NCI-H1105 treated with DMSO at 0.1 percent for 48 hours (cell line): ENCODE data around the gene FAM193A.
"Not testable (repeated sequence)": the region's sequence is repeated elsewhere in the genome, so short reads cannot be mapped to it uniquely, and the experiment has no call there.

Source experiments
- DNase-seq: peaks from one replicate; lab custom pipeline; 2025; lab: John Stamatoyannopoulos, UW

FAM193A gene

DNA sequence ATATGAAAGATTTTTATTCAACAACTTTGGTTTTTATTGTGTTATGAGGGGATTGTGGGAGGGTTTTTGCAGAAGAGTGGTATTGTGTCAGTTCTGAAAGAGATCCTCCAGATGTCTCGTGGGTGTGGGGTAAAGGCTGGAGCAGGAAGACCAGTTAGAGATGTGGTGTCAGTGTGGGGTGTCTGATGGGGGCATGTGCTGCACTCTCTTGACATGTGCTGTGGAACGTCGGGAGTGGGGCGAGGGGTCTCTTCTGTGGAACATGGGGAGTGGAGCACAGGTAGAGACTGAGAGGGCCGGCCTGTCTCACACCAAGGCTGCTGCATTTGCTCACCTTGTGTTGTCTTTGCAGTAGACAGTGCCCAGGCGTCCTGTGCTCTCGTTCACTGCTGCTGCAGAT is 37.6 kb downstream of the FAM193A start:
- DNase-seq, result no peak

GRCh38 chr4:2574863-2575262 is 38.4 kb downstream of the FAM193A start:
- no peak for DNase-seq

DNA sequence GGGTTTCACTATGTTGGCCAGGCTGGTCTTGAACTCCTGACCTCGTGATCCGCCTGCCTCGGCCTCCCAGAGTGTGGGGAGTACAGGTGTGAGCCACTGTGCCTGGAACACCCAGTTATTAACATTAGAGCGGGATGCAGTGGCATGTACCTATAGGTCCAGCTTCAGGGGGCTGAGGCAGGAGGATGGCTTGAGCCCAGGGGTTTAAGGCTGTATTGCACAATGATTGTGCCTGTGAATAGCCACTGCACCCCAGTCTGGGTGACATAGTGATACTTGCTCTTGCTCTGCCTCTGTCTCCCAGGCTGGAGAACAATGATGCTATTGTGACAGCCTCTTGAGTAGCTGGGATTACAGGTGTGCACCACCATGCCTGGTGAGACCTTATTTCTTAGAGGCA is 39.8 kb downstream of the FAM193A start:
- no peak for DNase-seq

GRCh38 chr4:2578106-2578505 is 41.7 kb downstream of the FAM193A start:
- no peak for DNase-seq

GRCh38 chr4:2579910-2580309 is 43.5 kb downstream of the FAM193A start:
- no peak for DNase-seq

DNA sequence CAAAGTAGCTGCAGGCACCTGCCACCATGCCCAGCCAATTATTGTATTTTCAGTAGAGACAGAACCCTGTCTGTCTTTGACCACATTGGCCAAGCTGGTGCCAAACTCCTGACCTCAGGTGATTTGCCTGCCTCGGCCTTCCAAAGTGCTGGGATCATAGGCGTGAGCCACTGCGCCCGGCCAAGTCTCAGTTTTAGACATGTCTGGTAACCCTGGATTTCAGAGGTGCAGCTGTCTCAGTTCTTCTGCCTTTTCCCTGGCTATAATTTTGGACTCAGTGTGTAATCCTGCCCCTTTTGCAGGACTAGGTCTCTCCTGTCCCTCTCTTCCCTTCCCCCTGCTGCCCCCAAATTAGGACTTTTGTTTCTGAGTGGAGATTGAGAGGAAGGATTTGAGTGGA is 46.6 kb downstream of the FAM193A start:
- no peak for DNase-seq

GRCh38 chr4:2583517-2583916 is 47.1 kb downstream of the FAM193A start:
- no peak for DNase-seq

GRCh38 chr4:2586502-2586901 is 50.1 kb downstream of the FAM193A start:
- no peak for DNase-seq

DNA sequence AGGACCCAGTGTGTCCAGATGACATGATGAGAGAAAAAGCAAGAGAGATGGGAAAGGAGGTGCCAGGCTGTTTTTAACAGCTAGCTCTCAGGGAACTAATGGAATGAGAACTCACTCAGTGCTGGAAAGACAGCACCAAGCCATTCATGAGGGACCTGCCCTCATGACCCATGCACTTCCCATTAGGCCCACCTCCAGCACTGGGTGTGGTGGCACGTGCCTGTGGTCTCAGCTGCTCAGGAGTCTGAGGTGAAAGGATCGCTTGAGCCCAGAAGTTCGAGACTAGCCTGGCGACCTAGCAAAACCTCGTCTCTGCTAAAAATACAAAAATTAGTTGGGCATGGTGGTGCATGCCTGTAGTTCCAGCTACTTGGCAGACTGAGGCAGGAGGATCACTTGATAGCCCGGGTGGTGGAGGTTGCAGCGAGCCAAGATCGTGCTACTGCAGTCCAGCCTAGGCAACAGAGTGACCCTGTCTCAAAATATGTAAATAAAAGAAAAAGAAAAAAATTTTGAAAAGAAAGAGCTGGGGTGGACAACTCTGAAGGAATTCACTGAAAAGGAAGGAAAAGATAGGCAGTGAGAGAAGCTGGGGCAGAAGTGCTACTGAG is 50.9 kb downstream of the FAM193A start:
- no peak for DNase-seq

DNA sequence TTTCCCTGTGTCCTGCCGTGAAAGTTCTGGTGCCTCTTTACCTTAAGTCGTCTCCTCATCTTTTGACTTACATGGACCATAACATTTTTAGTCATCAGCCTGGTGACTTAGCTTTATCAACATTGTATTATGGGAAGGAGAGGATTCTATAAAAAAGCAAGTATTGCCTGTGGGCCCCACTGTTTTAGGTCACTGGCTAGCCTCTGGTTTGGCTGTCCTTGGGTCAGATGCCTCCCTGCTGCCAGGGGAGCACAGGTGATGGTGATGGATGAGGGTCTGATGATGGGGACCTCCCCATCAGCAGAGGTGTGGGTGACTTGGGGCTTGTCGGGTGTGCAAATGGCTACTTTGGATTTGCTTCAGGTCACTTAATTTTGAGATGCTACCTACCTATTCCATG is 51.8 kb downstream of the FAM193A start:
- no peak for DNase-seq

DNA sequence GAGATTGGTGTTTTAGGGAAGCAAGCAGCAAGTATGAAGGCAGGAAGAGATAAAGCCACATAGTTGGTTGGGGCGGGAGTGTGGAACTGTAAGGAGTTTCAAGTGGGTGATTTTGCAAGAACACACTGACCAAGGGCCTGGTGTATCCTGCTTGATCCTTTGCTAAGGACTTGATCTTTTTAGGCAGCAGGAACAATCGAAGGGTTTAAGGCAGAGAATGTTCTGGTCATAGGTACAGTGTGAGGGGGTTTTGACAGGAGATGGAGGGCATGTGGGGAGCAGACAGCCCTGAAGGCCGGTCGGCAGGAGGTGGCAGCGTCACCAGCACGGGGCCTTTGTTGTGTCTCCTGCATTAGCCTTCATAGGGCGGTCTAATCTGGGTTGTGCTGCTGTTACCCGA is 54.7 kb downstream of the FAM193A start:
- DNase-seq, result no peak

DNA sequence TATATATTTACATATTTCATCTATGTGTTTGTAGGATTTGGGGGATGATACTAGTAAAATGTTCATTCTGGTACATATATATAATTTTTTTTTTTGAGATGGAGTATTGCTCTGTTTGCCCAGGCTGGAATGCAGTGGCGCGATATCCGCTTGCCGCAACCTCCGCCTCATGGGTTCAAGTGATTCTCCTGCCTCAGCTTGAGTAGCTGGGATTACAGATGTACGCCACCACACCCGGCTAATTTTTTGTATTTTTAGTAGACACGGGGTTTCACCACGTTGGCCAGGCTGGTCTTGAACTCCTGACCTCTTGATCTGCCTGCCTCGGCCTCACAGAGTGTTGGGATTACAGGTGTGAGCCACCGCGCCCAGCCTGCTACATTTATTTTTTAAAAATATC is 55.6 kb downstream of the FAM193A start:
- DNase-seq, result not testable (repeated sequence)

GRCh38 chr4:2592572-2592971 is 56.1 kb downstream of the FAM193A start:
- no peak for DNase-seq

DNA sequence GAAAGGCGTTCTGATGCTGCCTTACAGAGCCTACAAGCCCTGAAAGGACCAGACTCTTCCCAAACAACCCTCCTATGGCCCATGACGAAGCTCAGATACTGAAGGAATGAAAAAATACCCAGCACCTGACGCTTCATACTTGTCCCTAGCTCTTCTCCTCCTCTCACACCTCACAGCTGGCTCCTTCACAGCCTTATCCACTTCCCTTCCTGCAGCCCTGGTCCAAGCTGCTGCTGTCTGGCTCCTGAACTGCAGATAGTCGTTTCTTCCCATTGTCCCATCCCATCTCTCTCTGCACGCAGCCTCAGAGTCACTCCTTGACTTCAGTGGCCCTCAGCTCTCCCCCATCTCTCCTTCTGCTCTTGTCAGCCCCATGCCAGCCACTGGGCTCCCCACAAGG is 56.6 kb downstream of the FAM193A start:
- no peak for DNase-seq

DNA sequence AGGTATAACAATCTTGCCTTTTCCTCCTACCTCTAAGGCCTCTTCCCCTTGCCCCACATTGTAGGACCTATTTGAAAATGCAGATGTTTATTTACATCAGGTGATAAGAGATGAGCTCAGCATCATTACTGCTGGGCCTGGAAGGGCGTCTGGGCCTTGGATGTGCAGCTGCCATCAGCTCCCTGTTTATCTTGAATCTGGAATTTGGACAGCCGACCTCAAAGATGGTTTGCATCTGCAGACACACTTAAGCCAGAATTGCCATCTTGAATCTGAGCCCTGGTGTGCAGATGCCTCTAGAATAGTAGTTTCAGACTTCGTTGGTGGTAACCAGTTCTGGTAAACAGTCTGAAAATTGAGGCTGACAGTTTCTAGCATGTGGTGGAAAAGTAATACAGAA is 59.0 kb downstream of the FAM193A start:
- no peak for DNase-seq

- no peak for DNase-seq
These were observed 59.6 kb downstream of the FAM193A start for GRCh38 chr4:2595952-2596552.

DNA sequence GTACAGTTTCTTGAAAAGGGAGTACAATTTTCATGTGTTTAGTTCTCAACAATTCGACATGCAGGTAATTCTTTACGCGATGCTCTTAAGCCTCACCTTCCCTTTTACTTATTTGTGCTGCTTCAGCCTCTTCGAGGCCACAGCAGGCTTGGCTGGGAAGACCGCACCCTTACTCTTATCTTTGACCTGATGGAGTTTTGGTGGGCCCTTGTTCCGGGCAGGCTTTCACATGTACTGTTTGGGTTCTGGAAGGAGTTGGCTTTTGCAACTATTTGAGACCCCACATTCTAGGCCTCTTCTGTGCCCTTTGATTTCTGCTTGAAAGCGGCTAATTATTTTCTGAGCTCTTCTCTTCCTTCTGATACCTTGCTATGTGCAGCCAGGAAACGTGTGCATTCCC is 60.2 kb downstream of the FAM193A start:
- DNase-seq, result no peak

GRCh38 chr4:2598511-2599303 is 62.3 kb downstream of the FAM193A start:
- no peak for DNase-seq

DNA sequence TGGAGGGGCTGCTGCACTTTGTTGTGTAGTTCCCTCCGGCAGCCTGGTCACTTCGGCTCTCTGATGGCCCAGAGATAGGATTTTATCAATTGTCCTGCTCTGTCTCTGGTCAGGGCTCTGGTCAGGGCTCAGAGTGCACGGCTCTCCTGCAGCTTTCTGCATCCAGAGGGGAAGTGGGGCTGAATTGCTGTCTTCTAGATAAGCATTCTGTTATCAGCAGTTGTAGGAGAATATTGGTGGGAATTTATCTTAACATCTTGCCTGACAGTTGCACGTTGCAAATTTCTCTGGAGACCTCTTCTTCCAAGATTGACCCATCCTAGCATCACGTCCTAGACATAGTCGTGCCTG is 62.8 kb downstream of the FAM193A start:
- DNase-seq, result no peak

GRCh38 chr4:2600878-2601277 is 64.4 kb downstream of the FAM193A start:
- DNase-seq, result no peak

GRCh38 chr4:2604614-2605013 is 68.2 kb downstream of the FAM193A start:
- DNase-seq, result no peak

DNA sequence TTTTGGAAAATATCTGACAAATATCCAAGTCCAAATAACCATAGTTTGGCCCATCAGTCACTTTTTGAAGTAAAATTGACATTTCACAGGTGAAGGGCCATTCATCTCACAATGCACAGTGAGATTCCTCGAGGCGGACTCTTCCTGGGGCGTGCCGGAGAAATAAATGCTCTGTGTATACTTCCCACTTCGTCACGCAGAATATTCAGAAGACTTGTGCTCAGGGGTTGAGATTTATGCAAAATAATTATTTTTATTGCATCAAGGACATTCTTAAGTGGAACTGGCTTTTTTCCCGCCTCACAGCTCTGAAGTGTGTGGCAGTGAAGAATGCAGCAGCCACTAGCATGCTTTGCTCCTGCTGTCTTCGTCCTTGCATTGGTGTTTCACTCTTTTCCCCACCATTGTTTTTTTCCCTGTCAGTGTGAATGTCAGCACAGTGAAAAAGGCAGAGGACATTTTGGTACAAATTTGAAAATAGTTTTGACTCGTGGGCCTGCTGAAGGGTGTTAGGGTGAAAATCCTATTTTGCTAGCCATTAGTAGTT is 70.6 kb downstream of the FAM193A start:
- DNase-seq, result no peak

- DNase-seq, result no peak
These were observed 71.4 kb downstream of the FAM193A start for GRCh38 chr4:2607822-2608221.
